Immature natural killer cell (primary cell): ENCODE measurements around the gene PPP4R2. TPM values are rescaled to one million over a fixed set of nuclear protein-coding genes. Genes with fewer than 3 reads are reported as not detected.
"Not testable (repeated sequence)": the region's sequence is repeated elsewhere in the genome, so short reads cannot be mapped to it uniquely, and the experiment has no call there.

Experiments
- DNase-seq, 3 donors: peaks; one replicate each; pipeline ENCODE4 v3.0.0; 2022; ENCODE audit warnings: mixed read lengths in 1 of 3
- H3K27ac Mint-ChIP-seq, 6 donors: one replicate each; pipeline ENCODE4 v1.8.0; 2020; ENCODE audit warnings: mixed read lengths in 6 of 6, mild to moderate bottlenecking in 5 of 6, inconsistent platforms in 4 of 6, moderate library complexity in 3 of 6
- H3K27me3 Mint-ChIP-seq, 3 donors: one replicate each; pipeline ENCODE4 v1.8.0; 2020 to 2021; ENCODE audit warnings: low read depth in 3 of 3, mild to moderate bottlenecking in 3 of 3, mixed read lengths in 3 of 3, moderate library complexity in 3 of 3, inconsistent platforms in 1 of 3
- H3K36me3 Mint-ChIP-seq, 3 donors: one replicate each; pipeline ENCODE4 v1.8.0; 2020; ENCODE audit warnings: mixed read lengths in 3 of 3, inconsistent platforms in 2 of 3, mild to moderate bottlenecking in 2 of 3
- H3K4me1 Mint-ChIP-seq, 2 donors: one replicate each; pipeline ENCODE4 v1.8.0; 2020; ENCODE audit warnings: inconsistent platforms in 2 of 2, mild to moderate bottlenecking in 2 of 2, mixed read lengths in 2 of 2, moderate library complexity in 1 of 2
- H3K4me3 Mint-ChIP-seq, 5 donors: one replicate each; pipeline ENCODE4 v1.8.0; 2020; ENCODE audit warnings: mild to moderate bottlenecking in 5 of 5, mixed read lengths in 5 of 5, inconsistent platforms in 3 of 5, moderate library complexity in 3 of 5
- H3K9me3 Mint-ChIP-seq, 6 donors: one replicate each; pipeline ENCODE4 v1.8.0; 2020; ENCODE audit warnings: mild to moderate bottlenecking in 6 of 6, mixed read lengths in 6 of 6, inconsistent platforms in 4 of 6, moderate library complexity in 3 of 6
- polyA plus RNA-seq, 3 donors: library from polyadenylated mRNA; unstranded; fragments of 300-500 nt; fragmentation: Illumina TruSeq; gene quantifications; one replicate each; pipeline ENCODE4 v1.2.3, GENCODE V29; 2021

Gene PPP4R2
- polyA plus RNA-seq, 3 donors from 2014 or later: 27.6 to 47.3 (median 44.9) TPM

DNA sequence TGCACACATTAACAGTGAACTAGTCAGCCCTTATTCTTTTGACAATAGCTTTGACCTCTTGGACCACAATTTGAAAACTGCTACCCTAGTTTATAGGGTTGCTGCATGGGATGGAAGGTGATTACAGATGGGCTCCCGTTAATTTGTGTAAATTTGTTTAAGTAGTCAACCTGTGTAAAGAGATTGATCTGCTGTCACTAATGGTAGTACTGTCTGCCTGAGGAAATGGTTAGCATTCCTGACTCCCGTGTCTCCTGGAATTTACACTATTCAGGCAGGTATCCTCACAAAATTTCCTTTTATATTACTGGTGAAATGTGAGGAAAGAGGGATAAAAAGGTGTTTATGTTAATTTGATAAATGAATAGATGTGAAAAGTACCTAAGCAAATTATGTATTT is 49.6 kb downstream of the PPP4R2 start:
- Mint-ChIP-seq H3K27ac (no peak overlapping the region), H3K27me3 (no peaks in the 10 kb centered on the region), H3K4me3 (no peak overlapping the region), H3K4me1 (peaks cover 51 to 70% of the 10 kb centered on the region in 2 donors), H3K9me3 (no peaks in the 10 kb centered on the region), H3K36me3 (no peaks in the 10 kb centered on the region)
- no peak for DNase-seq

DNA sequence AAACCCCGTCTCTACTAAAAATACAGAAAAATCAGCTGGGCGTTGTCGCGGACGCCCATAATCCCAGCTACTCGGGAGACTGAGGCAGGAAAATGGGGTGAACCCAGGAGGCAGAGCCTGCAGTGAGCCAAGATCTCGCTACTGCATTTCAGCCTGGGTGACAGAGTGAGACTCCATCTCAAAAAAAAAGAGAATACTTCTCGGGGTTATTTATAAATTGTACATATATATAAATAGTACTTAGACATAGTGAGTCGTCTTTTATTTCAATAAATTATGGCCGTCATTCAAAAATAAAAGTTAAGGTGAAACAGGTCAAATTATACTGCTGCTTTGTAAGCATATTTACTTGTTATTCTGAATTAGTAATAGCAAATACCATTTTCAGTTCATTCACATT is 52.7 kb downstream of the PPP4R2 start:
- H3K27me3 Mint-ChIP-seq: peaks cover 0 to 2% (median 0%) of the 10 kb centered on the region in 3 donors
- H3K4me1 Mint-ChIP-seq: peaks cover 32 to 62% of the 10 kb centered on the region in 2 donors
- no peaks in the 10 kb centered on the region for H3K9me3 Mint-ChIP-seq
- H3K4me3 Mint-ChIP-seq: no peak overlapping the region
- no peak overlapping the region for H3K27ac Mint-ChIP-seq
- H3K36me3 Mint-ChIP-seq: peaks cover 0 to 2% (median 0%) of the 10 kb centered on the region in 3 donors
- DNase-seq: no peak

DNA sequence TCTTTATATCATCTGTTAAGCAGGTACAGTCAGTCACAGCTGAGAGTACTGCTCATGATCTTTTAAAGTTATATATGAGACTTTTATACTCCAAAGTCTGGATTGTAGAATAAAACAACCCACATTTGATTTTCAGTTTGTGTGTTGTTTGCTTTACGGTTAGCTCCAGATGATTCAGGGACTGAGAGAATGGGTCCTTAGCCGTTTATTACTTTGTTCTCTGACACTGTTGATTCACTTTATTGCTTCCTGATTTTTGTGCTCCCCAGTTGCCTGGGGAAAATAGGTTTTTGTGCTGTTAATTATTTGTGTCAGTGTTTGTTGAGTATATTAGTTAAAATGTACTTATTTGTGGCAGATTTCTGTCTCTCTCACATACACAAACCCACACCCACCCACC is 56.2 kb downstream of the PPP4R2 start:
- H3K27ac Mint-ChIP-seq: peak overlapping the region in 2 of 6 donors; percentile 20 to 61
- H3K9me3 Mint-ChIP-seq: no peaks in the 10 kb centered on the region
- no peak overlapping the region for H3K4me3 Mint-ChIP-seq
- H3K4me1 Mint-ChIP-seq: peaks cover 17 to 48% of the 10 kb centered on the region in 2 donors
- no peak for DNase-seq
- H3K36me3 Mint-ChIP-seq: peaks cover 0 to 2% (median 0%) of the 10 kb centered on the region in 3 donors
- peaks cover 0 to 2% (median 0%) of the 10 kb centered on the region in 3 donors for H3K27me3 Mint-ChIP-seq

DNA sequence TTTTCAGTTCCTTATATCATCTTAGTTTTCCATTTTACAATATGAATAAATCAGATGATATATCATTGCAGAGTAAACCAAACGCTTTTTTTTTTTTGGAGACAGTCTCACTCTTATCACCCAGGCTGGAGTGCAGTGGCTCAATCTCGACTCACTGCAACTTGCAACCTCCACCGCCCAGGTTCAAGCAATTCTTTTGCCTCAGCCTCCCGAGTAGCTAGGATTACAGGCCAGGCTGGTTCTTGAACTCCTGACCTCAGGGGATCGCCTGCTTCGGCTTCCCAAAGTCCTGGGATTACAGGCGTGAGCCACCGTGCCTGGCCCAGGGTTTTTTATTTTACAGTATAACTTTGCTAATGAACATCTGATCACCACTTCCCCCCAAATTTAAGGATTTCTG is 59.0 kb downstream of the PPP4R2 start:
- DNase-seq: no peak
- Mint-ChIP-seq H3K4me3 (no peak overlapping the region), H3K36me3 (peaks cover 0 to 3% (median 2%) of the 10 kb centered on the region in 3 donors), H3K27ac (peak overlapping the region in 2 of 6 donors; percentile 4 to 38), H3K9me3 (no peaks in the 10 kb centered on the region), H3K4me1 (peaks cover 18 to 42% of the 10 kb centered on the region in 2 donors), H3K27me3 (peaks cover 0 to 2% (median 0%) of the 10 kb centered on the region in 3 donors)

DNA sequence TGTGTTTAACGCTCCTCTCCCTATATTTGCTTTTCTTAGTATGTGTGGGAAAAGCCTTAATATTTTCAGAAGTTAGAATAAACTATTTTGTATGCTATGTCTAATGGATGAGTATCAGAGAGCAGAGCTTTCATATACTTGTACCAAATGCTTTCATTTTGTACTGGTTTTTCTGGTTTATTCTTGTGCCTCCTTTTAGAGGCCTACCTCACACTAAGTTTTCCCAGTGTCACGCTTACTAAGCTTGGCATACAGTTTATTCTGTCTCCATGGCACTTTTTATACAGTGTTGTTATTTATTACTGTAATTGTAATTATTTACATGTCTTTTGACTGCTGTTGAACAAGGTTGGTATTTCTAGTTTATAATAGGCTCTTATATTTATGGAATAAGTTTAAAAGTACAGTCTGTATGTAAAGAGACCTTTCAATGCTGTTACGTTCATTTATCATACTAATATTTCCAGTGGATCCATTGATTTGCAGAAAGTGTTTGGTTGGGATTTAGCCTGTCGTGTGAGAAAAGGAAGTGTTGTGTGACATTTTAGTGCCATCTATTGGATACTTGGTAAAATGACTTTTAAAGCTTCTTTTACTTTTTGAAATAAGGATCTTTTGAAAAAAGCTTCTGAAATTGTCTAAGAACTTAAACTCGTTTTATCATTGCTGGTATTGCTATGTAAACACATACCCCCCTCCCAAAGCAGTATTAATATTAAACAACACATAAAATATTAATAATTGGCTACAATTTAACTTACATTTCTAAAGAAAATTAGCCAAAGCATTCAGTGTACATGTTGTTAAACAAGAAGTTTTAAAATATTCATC is 59.6 kb downstream of the PPP4R2 start:
- Mint-ChIP-seq H3K9me3 (no peaks in the 10 kb centered on the region), H3K4me1 (peaks cover 17 to 41% of the 10 kb centered on the region in 2 donors), H3K27ac (peak overlapping the region in 4 of 6 donors; percentile 4 to 60 (median 32)), H3K4me3 (no peak overlapping the region), H3K36me3 (peaks cover 0 to 3% (median 2%) of the 10 kb centered on the region in 3 donors), H3K27me3 (peaks cover 0 to 2% (median 0%) of the 10 kb centered on the region in 3 donors)
- peak; percentile 10 to 36 (median 30) for DNase-seq

DNA sequence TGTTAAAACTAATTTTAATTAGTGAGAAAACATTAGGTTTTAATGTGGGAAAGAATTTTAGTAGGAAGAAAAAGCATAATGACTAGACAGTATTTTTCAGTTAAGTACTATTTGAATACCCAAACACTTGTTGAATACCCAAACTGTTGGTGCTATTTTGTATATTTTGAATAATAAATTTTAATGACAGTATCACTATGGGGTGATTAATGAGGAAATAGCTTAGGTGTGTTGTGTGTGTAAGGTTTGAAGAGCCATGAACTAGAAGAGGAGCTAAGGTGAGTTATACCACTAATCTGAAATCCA is 60.2 kb downstream of the PPP4R2 start:
- Mint-ChIP-seq H3K36me3 (peaks cover 0 to 4% (median 3%) of the 10 kb centered on the region in 3 donors), H3K27me3 (peaks cover 0 to 2% (median 0%) of the 10 kb centered on the region in 3 donors), H3K9me3 (no peaks in the 10 kb centered on the region), H3K4me1 (peaks cover 17 to 39% of the 10 kb centered on the region in 2 donors), H3K27ac (no peak overlapping the region), H3K4me3 (no peak overlapping the region)
- DNase-seq: no peak

DNA sequence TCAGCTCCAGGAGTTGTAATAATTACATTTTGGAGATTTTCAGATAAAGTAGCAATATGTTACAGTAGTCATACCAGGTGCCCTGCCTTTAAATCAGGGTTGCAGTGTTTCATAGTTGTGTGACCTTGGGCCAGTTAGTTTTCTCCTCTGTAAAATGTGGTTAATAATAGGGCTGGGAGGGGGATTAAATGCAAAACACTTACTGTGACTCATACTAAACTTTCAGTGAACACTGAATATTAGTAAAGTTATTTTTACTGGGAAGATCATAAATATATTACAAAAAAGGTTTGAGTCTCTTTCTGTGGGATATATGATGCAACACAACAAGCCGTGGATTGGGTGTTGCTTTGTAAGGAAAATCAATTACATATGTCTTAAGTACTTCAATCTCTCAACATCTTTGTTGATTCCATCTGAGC is 63.7 kb downstream of the PPP4R2 start:
- Mint-ChIP-seq H3K4me3 (no peak overlapping the region), H3K27me3 (no peaks in the 10 kb centered on the region), H3K36me3 (peaks cover 5 to 26% (median 14%) of the 10 kb centered on the region in 3 donors), H3K4me1 (peaks cover 13 to 21% of the 10 kb centered on the region in 2 donors), H3K27ac (peak overlapping the region in 2 of 6 donors; percentile 7 to 40), H3K9me3 (no peaks in the 10 kb centered on the region)
- no peak for DNase-seq

DNA sequence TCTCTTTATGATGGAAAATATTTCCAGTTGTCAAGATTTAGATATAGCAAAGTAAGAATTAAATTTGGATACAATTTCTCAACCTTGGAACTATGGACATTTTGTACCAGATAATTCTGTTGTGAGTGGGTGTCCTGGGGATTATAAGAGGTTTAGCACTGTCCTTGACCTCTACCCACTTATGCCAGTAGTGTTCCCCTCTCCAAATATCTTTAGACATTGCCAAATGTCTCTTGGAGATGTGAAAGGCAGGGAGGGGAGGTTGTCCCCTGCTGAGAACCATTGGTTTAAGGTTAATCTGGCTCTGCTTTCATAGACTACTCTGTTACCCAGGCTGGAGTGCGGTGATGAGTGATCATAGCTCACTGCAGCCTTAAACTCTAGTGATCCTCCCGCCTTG is 64.8 kb downstream of the PPP4R2 start, which contains the start of gene EBLN2:
Gene EBLN2 (plus strand): TSS at position 244 of the 400 bp plus-strand sequence. CDS start 423 bp downstream, outside the sequence.
- peak within 1 kb of the TSS in 2 of 6 donors; percentile 7 to 40 for H3K27ac Mint-ChIP-seq
- H3K4me3 Mint-ChIP-seq: no peak within 1 kb of the TSS
- no peak for DNase-seq
- no peaks in the 10 kb centered on the region for H3K27me3 Mint-ChIP-seq
- H3K9me3 Mint-ChIP-seq: no peaks in the 10 kb centered on the region
- peaks cover 6 to 34% (median 22%) of the 10 kb centered on the region in 3 donors for H3K36me3 Mint-ChIP-seq
- peaks cover 7 to 13% of the 10 kb centered on the region in 2 donors for H3K4me1 Mint-ChIP-seq

DNA sequence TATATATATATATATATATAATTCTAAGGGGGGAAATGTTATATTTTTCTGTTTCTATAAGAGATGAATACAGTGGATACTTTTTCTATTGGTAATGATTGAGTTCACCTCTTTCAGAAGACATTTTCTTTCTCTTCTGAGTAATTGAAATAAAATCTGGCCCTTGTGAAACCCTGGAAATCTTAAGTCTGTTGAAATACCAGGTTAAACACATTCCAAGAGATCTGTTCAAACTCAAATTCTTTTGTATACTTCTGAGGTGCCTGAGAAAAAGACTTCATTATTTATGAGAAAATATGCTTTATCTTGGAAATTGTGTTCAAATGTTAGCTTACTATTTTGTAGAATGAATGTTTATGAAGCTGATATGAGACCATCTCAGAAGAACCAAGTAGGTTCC is 69.6 kb downstream of the PPP4R2 start:
- H3K9me3 Mint-ChIP-seq, H3K27ac Mint-ChIP-seq, H3K4me1 Mint-ChIP-seq, H3K4me3 Mint-ChIP-seq, DNase-seq, H3K27me3 Mint-ChIP-seq: not testable (repeated sequence)
- peaks cover 3 to 34% (median 23%) of the 10 kb centered on the region in 3 donors for H3K36me3 Mint-ChIP-seq

DNA sequence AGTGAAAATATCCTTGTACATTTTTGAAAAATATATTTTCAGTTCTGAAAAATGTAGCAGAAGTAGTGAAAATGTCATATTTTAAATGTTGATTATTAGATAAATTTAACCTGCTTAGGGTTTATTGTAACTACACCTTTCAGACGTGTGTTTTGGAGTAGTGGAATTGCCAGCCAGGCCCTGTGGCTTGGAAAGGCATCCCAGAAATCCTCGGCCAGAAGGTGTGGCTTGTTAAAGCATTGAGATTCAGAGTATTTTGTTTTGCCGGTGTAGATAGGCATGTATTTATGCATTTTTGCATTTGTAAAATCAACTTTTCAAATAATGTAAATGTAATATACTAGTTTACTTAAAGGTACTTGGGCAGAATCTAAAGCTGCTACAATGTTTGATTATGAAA is 71.8 kb downstream of the PPP4R2 start:
- H3K4me1 Mint-ChIP-seq: peaks cover 20 to 30% of the 10 kb centered on the region in 2 donors
- no peak overlapping the region for H3K4me3 Mint-ChIP-seq
- H3K9me3 Mint-ChIP-seq: no peaks in the 10 kb centered on the region
- peaks cover 0 to 2% (median 0%) of the 10 kb centered on the region in 3 donors for H3K27me3 Mint-ChIP-seq
- peaks cover 3 to 21% (median 20%) of the 10 kb centered on the region in 3 donors for H3K36me3 Mint-ChIP-seq
- no peak for DNase-seq
- peak overlapping the region in 1 of 6 donors; percentile 21 for H3K27ac Mint-ChIP-seq

DNA sequence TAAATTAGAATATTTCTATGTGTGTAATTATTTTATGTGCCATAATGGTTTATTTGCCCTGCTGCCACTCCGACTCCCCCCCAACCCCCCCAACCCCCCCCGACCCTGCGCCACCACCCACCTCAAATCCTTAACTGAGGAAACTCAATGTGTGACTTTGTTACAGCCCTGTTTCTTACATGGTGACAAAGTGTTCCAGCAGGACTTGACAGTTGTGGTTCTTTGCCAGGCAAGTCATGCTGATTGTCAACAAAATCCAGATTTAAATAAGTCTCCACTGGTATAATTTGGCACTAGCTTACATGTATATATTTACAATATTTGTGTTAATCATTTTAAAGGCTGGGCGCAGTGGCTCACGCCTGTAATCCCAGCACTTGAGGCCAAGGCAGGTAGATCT is 72.6 kb downstream of the PPP4R2 start:
- Mint-ChIP-seq H3K27me3 (peaks cover 0 to 2% (median 0%) of the 10 kb centered on the region in 3 donors), H3K36me3 (peaks cover 3 to 21% (median 19%) of the 10 kb centered on the region in 3 donors), H3K9me3 (no peaks in the 10 kb centered on the region), H3K27ac (no peak overlapping the region), H3K4me1 (peaks cover 24 to 33% of the 10 kb centered on the region in 2 donors), H3K4me3 (no peak overlapping the region)
- DNase-seq: no peak

DNA sequence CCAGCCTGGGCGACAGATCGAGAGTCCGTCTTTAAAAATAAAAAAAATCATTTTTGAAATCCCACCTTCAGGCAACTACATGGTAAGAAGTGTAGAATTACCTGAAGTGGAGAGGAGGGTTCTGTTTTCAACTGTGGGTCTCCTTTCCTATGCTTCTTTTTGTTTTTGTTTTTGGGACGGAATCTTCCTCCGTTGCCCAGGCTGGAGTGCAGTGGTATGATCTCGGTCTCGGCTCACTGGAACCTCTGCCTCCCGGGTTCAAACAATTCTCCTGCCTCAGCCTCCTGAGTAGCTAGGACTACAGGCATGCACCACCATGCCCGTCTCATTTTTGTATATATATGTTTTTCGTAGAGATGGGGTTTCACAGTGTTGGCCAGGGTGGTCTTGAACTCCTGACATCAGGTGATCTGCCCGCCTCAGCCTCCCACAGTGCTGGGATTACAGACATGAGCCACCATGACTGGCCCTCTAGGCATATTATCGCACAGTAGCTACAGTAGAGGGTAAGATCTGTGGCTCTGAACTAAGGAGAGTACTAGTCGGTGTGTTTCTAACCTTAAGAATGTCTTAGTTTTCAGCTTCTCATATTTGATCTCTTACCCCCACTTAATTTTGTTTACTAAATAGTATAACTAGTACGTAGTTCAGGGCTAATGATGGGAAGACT is 73.3 kb downstream of the PPP4R2 start:
- H3K27ac Mint-ChIP-seq: peak overlapping the region in 2 of 6 donors; percentile 6 to 7
- H3K27me3 Mint-ChIP-seq: peaks cover 0 to 2% (median 0%) of the 10 kb centered on the region in 3 donors
- peaks cover 31 to 40% of the 10 kb centered on the region in 2 donors for H3K4me1 Mint-ChIP-seq
- no peak for DNase-seq
- no peak overlapping the region for H3K4me3 Mint-ChIP-seq
- peaks cover 3 to 13% (median 12%) of the 10 kb centered on the region in 3 donors for H3K36me3 Mint-ChIP-seq
- H3K9me3 Mint-ChIP-seq: no peaks in the 10 kb centered on the region

DNA sequence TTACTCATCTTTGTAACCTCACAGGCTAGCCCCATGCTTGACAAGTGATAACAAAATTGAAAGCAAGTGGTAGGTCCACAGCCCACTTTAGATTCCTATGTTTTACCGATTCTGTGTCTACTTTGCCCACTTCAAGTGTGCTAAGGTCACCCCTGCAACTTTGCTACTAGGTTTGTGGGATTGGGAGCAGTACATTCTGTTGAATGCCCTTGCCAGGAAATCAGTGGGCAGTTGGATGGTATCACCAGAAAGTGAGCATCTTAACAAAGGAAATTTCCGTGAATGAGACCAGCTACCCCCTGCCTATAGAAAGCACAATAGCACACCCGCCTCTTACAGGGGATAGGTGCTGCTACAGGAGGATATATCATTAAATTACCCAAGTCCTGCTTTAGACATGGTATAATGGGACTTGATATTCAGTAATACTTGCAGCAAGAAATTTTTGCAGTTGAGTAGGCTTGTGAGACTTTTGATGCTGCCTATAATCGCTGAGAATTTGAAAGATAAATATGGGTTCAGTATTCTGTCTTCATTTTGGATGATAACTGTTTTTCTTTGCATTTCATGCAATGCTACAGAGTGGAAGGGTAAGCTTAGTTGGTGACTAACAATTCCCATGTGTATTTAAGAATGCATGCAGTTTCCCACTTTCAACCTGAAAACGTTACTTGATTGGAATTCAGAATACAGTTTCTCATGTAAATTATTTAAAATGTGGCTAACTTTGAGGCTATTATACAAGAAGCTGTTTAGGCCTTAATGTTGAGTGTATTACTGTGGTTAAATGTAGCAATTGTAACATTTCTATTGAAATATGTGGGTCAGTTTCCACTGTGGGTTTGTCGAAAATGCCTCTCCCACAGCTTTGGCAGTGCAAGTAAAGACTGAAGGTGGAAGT is 74.3 kb downstream of the PPP4R2 start:
- peaks cover 36 to 45% of the 10 kb centered on the region in 2 donors for H3K4me1 Mint-ChIP-seq
- no peak for DNase-seq
- no peaks in the 10 kb centered on the region for H3K9me3 Mint-ChIP-seq
- peaks cover 0 to 6% (median 2%) of the 10 kb centered on the region in 3 donors for H3K36me3 Mint-ChIP-seq
- peak overlapping the region in 1 of 6 donors; percentile 43 for H3K27ac Mint-ChIP-seq
- H3K4me3 Mint-ChIP-seq: no peak overlapping the region
- H3K27me3 Mint-ChIP-seq: peaks cover 0 to 4% (median 0%) of the 10 kb centered on the region in 3 donors
